VCaP (cell line): ENCODE measurements around the gene SMC2.

Experiments
- H3K27ac ChIP-seq: fragments of 450-650 bp; 2 replicates; pipeline ENCODE4 v1.5.1; 2017
- TF ChIP-seq, protein P1 (sequence below): fragments of 450-650 bp; conservative IDR thresholded peaks from 2 replicates; pipeline ENCODE4 v1.5.1; 2017; ENCODE audit warnings: mild to moderate bottlenecking, moderate library complexity

Gene SMC2

DNA sequence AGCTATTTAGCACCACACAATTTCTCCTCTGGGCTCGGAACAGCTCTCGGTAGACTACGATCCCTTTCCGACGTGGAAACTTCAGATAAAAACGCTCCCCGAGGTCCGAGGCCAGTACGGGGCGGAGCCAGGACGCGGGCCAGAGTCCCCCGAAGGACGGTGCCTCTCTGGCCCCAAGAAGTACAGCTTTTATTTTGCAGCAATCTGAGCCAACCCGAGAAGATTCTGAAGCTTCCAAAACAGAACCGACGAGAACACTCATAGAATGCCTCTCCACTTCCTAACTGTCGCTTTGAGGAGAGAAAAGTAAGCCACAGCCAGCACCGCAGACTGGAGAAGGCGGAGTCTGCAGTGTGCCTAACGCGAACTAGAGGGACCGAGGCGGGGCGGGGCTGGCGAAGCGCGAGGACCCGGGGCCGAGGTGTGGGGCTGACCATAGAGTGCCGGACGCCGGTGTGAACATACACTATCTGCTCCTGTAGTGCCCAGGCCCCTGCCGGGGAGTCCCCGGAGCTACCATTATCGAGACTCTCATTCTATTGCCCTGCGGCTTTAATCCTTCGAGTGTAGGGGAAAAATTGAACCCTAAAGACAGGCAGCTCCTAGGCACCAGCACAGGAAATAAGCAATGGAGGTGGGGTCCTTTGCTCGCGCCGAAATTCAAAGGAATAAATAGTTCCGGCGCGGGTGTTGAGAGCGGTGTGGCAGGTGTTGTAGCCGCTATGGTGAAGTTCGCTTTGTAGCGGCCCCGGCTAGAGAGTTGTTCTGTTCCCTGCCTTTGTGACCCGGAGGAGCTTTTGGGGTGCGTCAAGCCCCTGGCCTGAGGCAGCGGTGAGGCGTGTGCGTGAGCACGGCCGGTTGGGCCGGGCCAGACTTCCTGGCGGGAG, at the start of gene SMC2:
TSS of gene SMC2 (plus strand) at position 663 of the 887 bp plus-strand sequence. CDS start 1,076 bp downstream, outside the sequence.
- TF ChIP-seq, protein P1, sequence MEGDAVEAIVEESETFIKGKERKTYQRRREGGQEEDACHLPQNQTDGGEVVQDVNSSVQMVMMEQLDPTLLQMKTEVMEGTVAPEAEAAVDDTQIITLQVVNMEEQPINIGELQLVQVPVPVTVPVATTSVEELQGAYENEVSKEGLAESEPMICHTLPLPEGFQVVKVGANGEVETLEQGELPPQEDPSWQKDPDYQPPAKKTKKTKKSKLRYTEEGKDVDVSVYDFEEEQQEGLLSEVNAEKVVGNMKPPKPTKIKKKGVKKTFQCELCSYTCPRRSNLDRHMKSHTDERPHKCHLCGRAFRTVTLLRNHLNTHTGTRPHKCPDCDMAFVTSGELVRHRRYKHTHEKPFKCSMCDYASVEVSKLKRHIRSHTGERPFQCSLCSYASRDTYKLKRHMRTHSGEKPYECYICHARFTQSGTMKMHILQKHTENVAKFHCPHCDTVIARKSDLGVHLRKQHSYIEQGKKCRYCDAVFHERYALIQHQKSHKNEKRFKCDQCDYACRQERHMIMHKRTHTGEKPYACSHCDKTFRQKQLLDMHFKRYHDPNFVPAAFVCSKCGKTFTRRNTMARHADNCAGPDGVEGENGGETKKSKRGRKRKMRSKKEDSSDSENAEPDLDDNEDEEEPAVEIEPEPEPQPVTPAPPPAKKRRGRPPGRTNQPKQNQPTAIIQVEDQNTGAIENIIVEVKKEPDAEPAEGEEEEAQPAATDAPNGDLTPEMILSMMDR: no peak
- H3K27ac ChIP-seq: peak within 1 kb of the TSS; percentile 95

DNA sequence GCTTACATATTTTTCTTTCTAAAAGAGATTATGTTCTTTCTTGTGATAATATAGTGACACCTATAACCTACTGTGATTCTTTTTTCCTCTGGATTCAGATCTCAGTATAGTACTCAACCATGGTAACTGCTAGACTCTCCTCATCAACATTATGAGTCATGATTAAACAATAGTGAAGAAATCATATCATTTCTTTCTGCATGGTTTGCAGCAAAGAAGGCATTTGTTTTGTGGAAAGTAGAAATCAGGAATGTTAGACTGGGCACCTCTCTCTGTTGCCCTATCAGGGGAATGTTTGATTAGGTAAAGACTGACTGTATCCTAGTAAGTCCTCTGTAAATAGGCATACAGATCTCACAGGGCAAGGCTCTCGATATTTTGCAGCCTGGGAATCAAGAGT, 25.6 kb upstream of the SMC2 start:
- H3K27ac ChIP-seq: no peak overlapping the region
- TF ChIP-seq, protein P1: no peak

DNA sequence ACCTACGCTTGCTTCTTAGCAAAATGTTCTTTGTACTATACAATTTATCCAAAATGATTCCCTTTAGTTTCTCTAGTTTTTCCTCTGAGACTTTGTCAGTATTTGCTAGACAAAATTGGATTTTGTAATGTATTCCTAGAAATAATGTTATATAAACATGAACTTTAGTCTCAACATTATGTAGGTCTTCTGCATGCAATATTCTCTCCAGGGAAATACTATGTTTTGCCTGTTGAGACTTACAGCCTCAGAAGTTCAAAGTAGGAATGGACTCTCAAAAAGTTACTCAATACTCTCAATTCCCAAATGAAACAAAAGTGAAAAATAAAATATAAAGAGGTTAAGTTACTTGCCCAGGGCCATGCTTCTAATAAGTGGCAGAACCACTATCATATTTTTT, 24.8 kb upstream of the SMC2 start:
- no peak overlapping the region for H3K27ac ChIP-seq
- TF ChIP-seq, protein P1: no peak

DNA sequence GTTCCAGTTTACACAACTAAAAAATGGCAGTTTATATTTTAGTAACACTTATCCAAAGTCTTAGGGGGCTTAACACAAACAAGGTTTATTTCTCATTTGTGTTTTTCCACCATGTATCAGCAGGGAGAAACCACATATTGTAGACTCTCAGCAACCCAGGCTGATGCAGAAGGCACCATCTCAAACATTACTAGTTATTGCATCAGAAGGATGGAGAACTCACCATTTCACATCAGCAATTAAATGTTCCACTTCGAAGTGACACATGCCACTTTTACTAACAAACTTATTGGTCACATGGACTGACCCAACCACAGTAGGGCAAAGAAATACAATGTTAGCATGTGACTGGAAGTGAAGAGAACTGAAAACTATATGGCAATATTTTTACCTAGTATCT, 22.5 kb upstream of the SMC2 start:
- TF ChIP-seq, protein P1: no peak
- H3K27ac ChIP-seq: no peak overlapping the region

DNA sequence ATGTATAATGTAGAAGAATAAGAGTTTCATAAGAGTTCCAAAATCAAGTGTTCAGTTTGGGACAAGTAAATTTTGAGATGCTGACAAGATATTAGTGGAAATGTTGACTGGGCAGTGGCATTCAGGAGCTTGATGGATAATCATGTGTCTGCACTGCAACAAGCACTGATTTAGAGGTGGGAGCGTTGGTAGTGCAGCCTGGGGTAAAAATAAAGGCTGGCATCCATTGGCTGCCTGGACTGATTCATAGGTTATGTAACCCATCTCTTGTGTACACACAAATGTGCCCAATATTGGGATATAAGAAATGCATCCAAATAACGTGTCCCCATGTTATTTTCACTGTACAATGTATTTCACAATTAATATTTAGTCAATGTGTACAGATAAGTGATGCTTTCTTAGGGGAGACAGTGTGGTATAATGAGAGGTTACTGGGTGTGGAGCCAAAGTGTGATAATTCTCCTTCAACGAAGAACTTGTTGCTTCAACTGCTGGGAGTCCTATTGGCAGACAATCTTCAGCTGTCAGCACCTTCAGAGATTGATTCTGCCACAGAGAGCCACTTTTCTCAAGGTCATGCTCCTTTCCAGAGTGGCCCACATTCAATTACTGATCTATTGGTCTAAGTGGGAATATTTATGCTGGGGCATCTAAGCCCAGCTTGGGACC, 20.9 kb upstream of the SMC2 start:
- TF ChIP-seq, protein P1: no peak
- H3K27ac ChIP-seq: no peak overlapping the region

DNA sequence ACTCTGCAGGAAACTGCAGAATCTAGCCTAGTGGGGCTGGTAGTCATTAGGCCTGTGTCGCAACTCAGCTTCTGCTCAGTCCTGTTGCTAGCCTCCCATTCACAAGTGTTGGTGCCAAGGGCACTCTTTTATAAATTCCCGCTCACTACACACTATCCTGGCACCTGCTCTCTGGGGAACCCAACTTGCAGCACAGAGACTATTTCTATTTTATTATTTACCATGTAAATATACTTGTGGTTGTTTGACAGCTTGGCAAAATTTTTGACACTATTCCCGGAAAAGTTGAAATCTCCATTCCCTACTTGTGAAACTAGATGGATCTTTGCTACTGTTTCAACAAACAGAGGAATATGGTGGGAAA, 20.4 kb upstream of the SMC2 start:
- H3K27ac ChIP-seq: no peak overlapping the region
- TF ChIP-seq, protein P1: no peak

DNA sequence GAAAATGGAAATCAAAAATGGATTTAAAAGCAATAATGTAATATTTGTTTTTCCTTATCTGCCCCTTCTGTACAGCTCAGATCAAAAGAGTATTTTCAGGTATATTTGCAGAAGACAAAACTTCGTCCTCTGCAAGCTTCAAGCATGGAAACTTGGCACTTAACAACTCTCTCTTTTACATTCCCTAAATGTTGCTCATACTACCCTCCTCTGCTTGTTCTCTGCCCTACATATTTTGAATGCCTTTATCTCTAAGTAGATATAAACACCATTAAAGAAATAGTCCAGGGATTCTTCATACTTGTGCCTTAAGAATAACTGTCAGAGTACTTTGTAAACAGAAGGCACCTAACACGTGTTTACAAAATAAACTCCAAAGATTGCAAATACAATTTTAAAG, 19.2 kb upstream of the SMC2 start:
- TF ChIP-seq, protein P1: no peak
- no peak overlapping the region for H3K27ac ChIP-seq
